OCI-LY1 (cell line): ENCODE results near the gene USP9Y.

Experiments
- H2AFZ ChIP-seq: fragments of 200-600 bp; sonication (generic), shearing (Covaris generic); 2 replicates; pipeline ENCODE4 v1.6.0; 2014; ENCODE audit warnings: antibody characterized with exemption, mild to moderate bottlenecking, low read length
- H3F3A ChIP-seq: fragments of 200-600 bp; sonication (generic), shearing (Covaris generic); 2 replicates; pipeline ENCODE4 v1.6.0; 2014; ENCODE audit warnings: mild to moderate bottlenecking, antibody characterized with exemption, low read length, moderate library complexity; ENCODE audit not compliant: insufficient read depth
- H3K27ac ChIP-seq: fragments of 200-600 bp; sonication (generic); 2 replicates; pipeline ENCODE4 v1.5.1; 2014; ENCODE audit warnings: low read length, mixed run types, mild to moderate bottlenecking, low read depth; ENCODE audit not compliant: poor library complexity, severe bottlenecking
- H3K27me3 ChIP-seq: fragments of 200-600 bp; sonication (generic); 2 replicates; pipeline ENCODE4 v1.6.0; 2014; ENCODE audit warnings: antibody characterized with exemption, mild to moderate bottlenecking, low read length, moderate library complexity; ENCODE audit not compliant: insufficient read depth
- H3K36me3 ChIP-seq: fragments of 200-600 bp; sonication (generic); 2 replicates; pipeline ENCODE4 v1.6.1; 2014; ENCODE audit warnings: mild to moderate bottlenecking, antibody characterized with exemption, low read length, moderate library complexity, mixed read lengths; ENCODE audit not compliant: insufficient read depth
- H3K4me1 ChIP-seq: fragments of 200-600 bp; sonication (generic); 2 replicates; pipeline ENCODE4 v1.5.1; 2014; ENCODE audit warnings: mild to moderate bottlenecking, low read length, moderate library complexity; ENCODE audit not compliant: insufficient read depth, severe bottlenecking
- H3K4me2 ChIP-seq: fragments of 200-600 bp; sonication (generic), shearing (Covaris generic); 2 replicates; pipeline ENCODE4 v1.6.1; 2014; ENCODE audit warnings: low read length
- H3K4me3 ChIP-seq: fragments of 200-600 bp; sonication (generic); 2 replicates; pipeline ENCODE4 v1.5.1; 2014; ENCODE audit warnings: low read length, low read depth, mild to moderate bottlenecking, mixed read lengths; ENCODE audit not compliant: poor library complexity, severe bottlenecking
- H3K79me2 ChIP-seq: fragments of 200-600 bp; shearing (Covaris generic); 2 replicates; pipeline ENCODE4 v1.6.1; 2016; ENCODE audit warnings: mixed run types, low read length, mixed read lengths; ENCODE audit not compliant: insufficient read depth
- H3K9ac ChIP-seq: fragments of 200-600 bp; sonication (generic), shearing (Covaris generic); 2 replicates; pipeline ENCODE4 v1.6.1; 2014; ENCODE audit warnings: mild to moderate bottlenecking, low read length, mixed read lengths
- H3K9me2 ChIP-seq: fragments of 200-600 bp; sonication (generic), shearing (Covaris generic); 2 replicates; pipeline ENCODE4 v1.6.1; 2014; ENCODE audit warnings: low read depth, mild to moderate bottlenecking, low read length, mixed read lengths
- H3K9me3 ChIP-seq: fragments of 200-600 bp; shearing (Covaris generic); 2 replicates; pipeline ENCODE4 v1.6.1; 2014; ENCODE audit warnings: low read length, mixed read lengths
- H4K20me1 ChIP-seq: fragments of 200-600 bp; sonication (generic), shearing (Covaris generic); 2 replicates; pipeline ENCODE4 v1.6.0; 2016; ENCODE audit warnings: mild to moderate bottlenecking, low read length; ENCODE audit not compliant: insufficient read depth
- CTCF ChIP-seq: fragments of 200-600 bp; sonication (generic), shearing (Covaris generic); IDR thresholded peaks from 2 replicates; pipeline ENCODE4 v1.5.1; 2017; ENCODE audit warnings: mild to moderate bottlenecking, antibody characterized with exemption, low read length, moderate library complexity, mixed read lengths
- EZH2 ChIP-seq: fragments of 200-600 bp; sonication (generic), shearing (Covaris generic); IDR thresholded peaks from 2 replicates; pipeline ENCODE4 v1.8.0; 2017; ENCODE audit warnings: borderline replicate concordance, mixed run types, mild to moderate bottlenecking, antibody characterized with exemption, low read length, moderate library complexity, mixed read lengths

The USP9Y gene

GRCh38 chrY:12784521-12784920 lies 83.5 kb downstream of the USP9Y start:
- Histone ChIP-seq H3K27ac (no peak overlapping the region), H3K9me3 (no peaks in the 10 kb centered on the region), H3K9me2 (no peaks in the 10 kb centered on the region), H3K4me3 (no peak overlapping the region), H4K20me1 (no peaks in the 10 kb centered on the region), H2AFZ (no peak overlapping the region), H3K4me2 (no peak overlapping the region), H3K27me3 (no peaks in the 10 kb centered on the region), H3F3A (no peaks in the 10 kb centered on the region), H3K79me2 (no peaks in the 10 kb centered on the region), H3K9ac (no peak overlapping the region), H3K36me3 (peaks cover 18% of the 10 kb centered on the region; the same call in 1 of the 2 replicates), H3K4me1 (no peaks in the 10 kb centered on the region)
- TF ChIP-seq CTCF (no peak), EZH2 (no peak)

- H3K27ac ChIP-seq: no peak overlapping the region
- H3F3A ChIP-seq: no peaks in the 10 kb centered on the region
- H3K9me3 ChIP-seq: no peaks in the 10 kb centered on the region
- no peaks in the 10 kb centered on the region for H3K4me1 ChIP-seq
- H3K79me2 ChIP-seq: no peaks in the 10 kb centered on the region
- TF ChIP-seq CTCF (no peak), EZH2 (no peak)
- H3K4me2 ChIP-seq: no peak overlapping the region
- H3K36me3 ChIP-seq: peaks cover 7% of the 10 kb centered on the region; the same call in 1 of the 2 replicates
- H4K20me1 ChIP-seq: no peaks in the 10 kb centered on the region
- no peaks in the 10 kb centered on the region for H3K27me3 ChIP-seq
- no peak overlapping the region for H3K9ac ChIP-seq
- no peak overlapping the region for H2AFZ ChIP-seq
- no peaks in the 10 kb centered on the region for H3K9me2 ChIP-seq
- no peak overlapping the region for H3K4me3 ChIP-seq
Measured at GRCh38 chrY:12793999-12794398, 93.0 kb downstream of the USP9Y start.

- H3K4me3 ChIP-seq: no peak overlapping the region
- H3K4me1 ChIP-seq: no peaks in the 10 kb centered on the region
- H3F3A ChIP-seq: no peaks in the 10 kb centered on the region
- H3K27me3 ChIP-seq: no peaks in the 10 kb centered on the region
- no peaks in the 10 kb centered on the region for H4K20me1 ChIP-seq
- H3K9me2 ChIP-seq: no peaks in the 10 kb centered on the region
- no peaks in the 10 kb centered on the region for H3K36me3 ChIP-seq
- TF ChIP-seq EZH2 (no peak), CTCF (no peak)
- H2AFZ ChIP-seq: no peak overlapping the region
- H3K9ac ChIP-seq: no peak overlapping the region
- H3K9me3 ChIP-seq: no peaks in the 10 kb centered on the region
- no peak overlapping the region for H3K4me2 ChIP-seq
- H3K27ac ChIP-seq: no peak overlapping the region
- H3K79me2 ChIP-seq: no peaks in the 10 kb centered on the region
Measured at GRCh38 chrY:12808046-12808445, 107.0 kb downstream of the USP9Y start.
